GM10266 (cell line): ENCODE data around the gene TENM3.

Experiments
- DNase-seq: peaks from one replicate; pipeline ENCODE4 v3.0.0; 2012; ENCODE audit errors: extremely low spot score
- CTCF ChIP-seq: IDR thresholded peaks from 2 replicates; pipeline ENCODE4 v1.5.1; 2012; ENCODE audit warnings: mild to moderate bottlenecking, low read depth; ENCODE audit not compliant: control insufficient read depth, insufficient read depth; ENCODE audit errors: missing control alignments

TENM3 gene

GRCh38 chr4:182513587-182514291 lies 270.5 kb downstream of the TENM3 start:
- no peak for TF ChIP-seq CTCF
- no peak for DNase-seq

GRCh38 chr4:182518421-182518820 lies 275.2 kb downstream of the TENM3 start:
- DNase-seq = no peak
- no peak for TF ChIP-seq CTCF

- DNase-seq = no peak
- TF ChIP-seq CTCF = no peak
Measured at GRCh38 chr4:182519528-182519927, 276.3 kb downstream of the TENM3 start.

GRCh38 chr4:182521011-182521410 lies 277.8 kb downstream of the TENM3 start:
- no peak for TF ChIP-seq CTCF
- no peak for DNase-seq

- no peak for TF ChIP-seq CTCF
- DNase-seq = no peak
Measured at GRCh38 chr4:182528819-182529218, 285.6 kb downstream of the TENM3 start.

- no peak for DNase-seq
- TF ChIP-seq CTCF = no peak
Measured at GRCh38 chr4:182530451-182530850, 287.2 kb downstream of the TENM3 start.

- no peak for DNase-seq
- no peak for TF ChIP-seq CTCF
Measured at GRCh38 chr4:182531555-182532162, 288.5 kb downstream of the TENM3 start.
